Peyer's patch (tissue), 4 donors: ENCODE data around the gene CALY.

Source experiments
- POLR2A ChIP-seq, 2 donors: fragments of 450-650 bp; IDR thresholded peaks; one replicate each; pipeline ENCODE4 v1.5.1; 2017; ENCODE audit warnings: antibody characterized with exemption in 2 of 2, mild to moderate bottlenecking in 2 of 2, moderate library complexity in 2 of 2
- TF ChIP-seq, protein P1 (sequence below), 6 experiments: fragments of 450-650 bp in 4 of 6; fragments of 200-600 bp in 2 of 6; sonication (generic) in 1 of 6; IDR thresholded peaks; one replicate each; pipeline ENCODE4 v1.5.1; 2017 to 2019; ENCODE audit warnings: antibody characterized with exemption in 6 of 6, mild to moderate bottlenecking in 3 of 6, moderate library complexity in 1 of 6

DNA sequence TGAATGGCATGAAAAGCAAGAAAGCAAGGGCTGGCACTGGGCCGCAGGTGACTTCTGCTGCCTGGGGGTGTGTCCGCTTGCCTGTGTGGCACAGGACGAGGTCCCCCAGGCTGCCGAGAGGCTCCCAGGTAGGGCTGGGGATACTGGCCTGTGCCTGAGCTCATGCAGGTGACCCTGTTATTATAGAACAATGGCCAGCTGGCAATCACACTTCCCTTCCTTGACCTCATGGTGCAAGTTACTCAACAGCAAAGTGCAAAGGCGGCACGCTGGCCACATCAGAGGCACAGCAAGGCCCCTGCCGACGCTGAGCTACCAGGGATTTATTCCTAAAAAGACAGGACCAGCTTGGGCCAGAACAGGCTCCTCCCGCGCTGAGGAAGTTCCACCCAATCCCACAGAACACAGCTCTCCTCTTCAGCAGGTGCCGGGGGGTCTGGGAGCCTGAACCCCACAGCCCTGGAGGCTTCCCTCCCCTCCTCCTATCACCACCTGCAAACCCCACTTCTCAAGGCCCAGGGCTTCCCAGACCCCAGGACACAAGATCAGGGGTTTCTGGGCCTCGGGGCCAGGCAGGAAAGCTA, 58.6 kb downstream of the CALY start:
- TF ChIP-seq, protein P1, sequence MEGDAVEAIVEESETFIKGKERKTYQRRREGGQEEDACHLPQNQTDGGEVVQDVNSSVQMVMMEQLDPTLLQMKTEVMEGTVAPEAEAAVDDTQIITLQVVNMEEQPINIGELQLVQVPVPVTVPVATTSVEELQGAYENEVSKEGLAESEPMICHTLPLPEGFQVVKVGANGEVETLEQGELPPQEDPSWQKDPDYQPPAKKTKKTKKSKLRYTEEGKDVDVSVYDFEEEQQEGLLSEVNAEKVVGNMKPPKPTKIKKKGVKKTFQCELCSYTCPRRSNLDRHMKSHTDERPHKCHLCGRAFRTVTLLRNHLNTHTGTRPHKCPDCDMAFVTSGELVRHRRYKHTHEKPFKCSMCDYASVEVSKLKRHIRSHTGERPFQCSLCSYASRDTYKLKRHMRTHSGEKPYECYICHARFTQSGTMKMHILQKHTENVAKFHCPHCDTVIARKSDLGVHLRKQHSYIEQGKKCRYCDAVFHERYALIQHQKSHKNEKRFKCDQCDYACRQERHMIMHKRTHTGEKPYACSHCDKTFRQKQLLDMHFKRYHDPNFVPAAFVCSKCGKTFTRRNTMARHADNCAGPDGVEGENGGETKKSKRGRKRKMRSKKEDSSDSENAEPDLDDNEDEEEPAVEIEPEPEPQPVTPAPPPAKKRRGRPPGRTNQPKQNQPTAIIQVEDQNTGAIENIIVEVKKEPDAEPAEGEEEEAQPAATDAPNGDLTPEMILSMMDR (IDR thresholded peaks at IDR 0.05): no peak
- no peak for TF ChIP-seq POLR2A (IDR thresholded peaks at IDR 0.05)
